ENCODE data around the gene HLA-DQA1. TPM values are rescaled to one million over a fixed set of nuclear protein-coding genes. Genes with fewer than 3 reads are reported as not detected.
"Not testable (repeated sequence)": the region's sequence is repeated elsewhere in the genome, so short reads cannot be mapped to it uniquely, and the experiment has no call there.

The HLA-DQA1 gene
- total and polyA plus RNA-seq, 2 experiments from 2014 or later: not detected

GRCh38 chr6:32669240-32669639, 32.0 kb downstream of the HLA-DQA1 start:
- no peak for DNase-seq (ENCODE audit: low spot score)
- no peaks in the 10 kb centered on the region for H3K9me3 ChIP-seq (ENCODE audit: low read depth)
- 73% methylated on average over 4 of the region's 4 CpGs for WGBS (ENCODE audit: low lambda C conversion rate, missing lambda C conversion rate)

GRCh38 chr6:32669893-32670292, 32.7 kb downstream of the HLA-DQA1 start:
- H3K36me3 ChIP-seq (replicated peaks; ENCODE audit: insufficient read depth, low read depth): no peaks in the 10 kb centered on the region
- no peak overlapping the region for H2AFZ ChIP-seq
- no peak for DNase-seq (ENCODE audit: low spot score)
- TF ChIP-seq EZH2 (IDR thresholded peaks at IDR 0.05; ENCODE audit: borderline replicate concordance): no peak
- no peak for TF ChIP-seq EZH2phosphoT487 (IDR thresholded peaks at IDR 0.05; ENCODE audit: low read depth, severe bottlenecking, unreplicated experiment)
- no peak for TF ChIP-seq CTCF (IDR thresholded peaks at IDR 0.05; ENCODE audit: poor library complexity)
- H3K4me1 ChIP-seq (ENCODE audit: insufficient read depth): no peaks in the 10 kb centered on the region
- H3K9me2 ChIP-seq (replicated peaks; ENCODE audit: insufficient read depth): no peaks in the 10 kb centered on the region
- no peak overlapping the region for H3K4me2 ChIP-seq
- H3K4me3 ChIP-seq: no peak overlapping the region
- H4K20me1 ChIP-seq (ENCODE audit: insufficient read depth, poor library complexity, severe bottlenecking): no peaks in the 10 kb centered on the region
- no peak overlapping the region for H3K27ac ChIP-seq
- no peaks in the 10 kb centered on the region for H3K27me3 ChIP-seq
- H3K9me3 ChIP-seq (ENCODE audit: low read depth): no peaks in the 10 kb centered on the region
- H3K79me2 ChIP-seq: no peaks in the 10 kb centered on the region

More at GRCh38 chr6:32669240-32669639, 32.0 kb downstream of the HLA-DQA1 start:
- no peaks in the 10 kb centered on the region for H3K36me3 ChIP-seq (replicated peaks; ENCODE audit: insufficient read depth, low read depth)
- H4K20me1 ChIP-seq (ENCODE audit: insufficient read depth, poor library complexity, severe bottlenecking): no peaks in the 10 kb centered on the region
- no peak overlapping the region for H3K4me3 ChIP-seq
- no peaks in the 10 kb centered on the region for H3K27me3 ChIP-seq
- H3K4me2 ChIP-seq: no peak overlapping the region
- no peaks in the 10 kb centered on the region for H3K9me2 ChIP-seq (replicated peaks; ENCODE audit: insufficient read depth)
- H3K79me2 ChIP-seq: no peaks in the 10 kb centered on the region
- TF ChIP-seq CTCF (IDR thresholded peaks at IDR 0.05; ENCODE audit: poor library complexity) (no peak), EZH2 (IDR thresholded peaks at IDR 0.05; ENCODE audit: borderline replicate concordance) (no peak), EZH2phosphoT487 (IDR thresholded peaks at IDR 0.05; ENCODE audit: low read depth, severe bottlenecking, unreplicated experiment) (no peak)
- H3K27ac ChIP-seq: no peak overlapping the region
- H2AFZ ChIP-seq: no peak overlapping the region
- no peaks in the 10 kb centered on the region for H3K4me1 ChIP-seq (ENCODE audit: insufficient read depth)

GRCh38 chr6:32671908-32672307, 34.7 kb downstream of the HLA-DQA1 start:
- not testable (repeated sequence) for H3K4me2 ChIP-seq; H4K20me1 ChIP-seq (ENCODE audit: insufficient read depth, poor library complexity, severe bottlenecking); H3K36me3 ChIP-seq (replicated peaks; ENCODE audit: insufficient read depth, low read depth); H2AFZ ChIP-seq; H3K4me1 ChIP-seq (ENCODE audit: insufficient read depth); H3K27ac ChIP-seq; H3K79me2 ChIP-seq; H3K9me3 ChIP-seq (ENCODE audit: low read depth); DNase-seq (ENCODE audit: low spot score); H3K27me3 ChIP-seq; H3K4me3 ChIP-seq; H3K9me2 ChIP-seq (replicated peaks; ENCODE audit: insufficient read depth)
- 50% methylated on average over 2 of the region's 2 CpGs for WGBS (ENCODE audit: low lambda C conversion rate, missing lambda C conversion rate)

GRCh38 chr6:32674123-32674522, 36.9 kb downstream of the HLA-DQA1 start:
- not testable (repeated sequence) for H4K20me1 ChIP-seq (ENCODE audit: insufficient read depth, poor library complexity, severe bottlenecking); H3K4me2 ChIP-seq; H2AFZ ChIP-seq; H3K9me2 ChIP-seq (replicated peaks; ENCODE audit: insufficient read depth); H3K9me3 ChIP-seq (ENCODE audit: low read depth); H3K27me3 ChIP-seq; H3K4me3 ChIP-seq; H3K36me3 ChIP-seq (replicated peaks; ENCODE audit: insufficient read depth, low read depth); H3K79me2 ChIP-seq; H3K4me1 ChIP-seq (ENCODE audit: insufficient read depth); DNase-seq (ENCODE audit: low spot score); H3K27ac ChIP-seq
- 79% methylated on average over 7 of the region's 7 CpGs for WGBS (ENCODE audit: low lambda C conversion rate, missing lambda C conversion rate)

GRCh38 chr6:32679492-32679891, 42.3 kb downstream of the HLA-DQA1 start:
- H3K4me1 ChIP-seq (ENCODE audit: insufficient read depth): no peaks in the 10 kb centered on the region
- no peak for DNase-seq (ENCODE audit: low spot score)
- no peaks in the 10 kb centered on the region for H3K79me2 ChIP-seq
- H3K9me3 ChIP-seq (ENCODE audit: low read depth): no peaks in the 10 kb centered on the region
- H3K36me3 ChIP-seq (replicated peaks; ENCODE audit: insufficient read depth, low read depth): no peaks in the 10 kb centered on the region
- H2AFZ ChIP-seq: no peak overlapping the region
- H3K4me2 ChIP-seq: no peak overlapping the region
- H3K27ac ChIP-seq: no peak overlapping the region
- H4K20me1 ChIP-seq (ENCODE audit: insufficient read depth, poor library complexity, severe bottlenecking): no peaks in the 10 kb centered on the region
- 89% methylated on average over 4 of the region's 4 CpGs for WGBS (ENCODE audit: low lambda C conversion rate, missing lambda C conversion rate)
- TF ChIP-seq EZH2phosphoT487 (IDR thresholded peaks at IDR 0.05; ENCODE audit: low read depth, severe bottlenecking, unreplicated experiment): no peak
- TF ChIP-seq EZH2 (IDR thresholded peaks at IDR 0.05; ENCODE audit: borderline replicate concordance): no peak
- TF ChIP-seq CTCF (IDR thresholded peaks at IDR 0.05; ENCODE audit: poor library complexity): no peak
- no peaks in the 10 kb centered on the region for H3K9me2 ChIP-seq (replicated peaks; ENCODE audit: insufficient read depth)
- no peaks in the 10 kb centered on the region for H3K27me3 ChIP-seq
- H3K4me3 ChIP-seq: no peak overlapping the region
